ENCODE results near the gene CCT7. TPM values are rescaled to one million over a fixed set of nuclear protein-coding genes. Genes with fewer than 3 reads are reported as not detected.

Gene CCT7
- total RNA-seq, 1 donor from 2014 or later: 359 TPM

- no peak overlapping the region for H3K27ac Mint-ChIP-seq (ENCODE audit: unreplicated experiment)
- peaks cover 6% of the 10 kb centered on the region for H3K4me1 Mint-ChIP-seq (ENCODE audit: low read depth, unreplicated experiment)
- H3K27me3 Mint-ChIP-seq (ENCODE audit: low read depth, unreplicated experiment): peaks cover 38% of the 10 kb centered on the region
- Histone ChIP-seq H4K20me1 (ENCODE audit: insufficient read depth, low read length) (no peaks in the 10 kb centered on the region), H3K4me3 (ENCODE audit: insufficient read depth, low read depth, low read length) (no peak overlapping the region), H3K9me3 (ENCODE audit: insufficient read depth, low read depth, low read length) (no peaks in the 10 kb centered on the region), H3K27ac (ENCODE audit: low read depth, low read length) (no peak overlapping the region), H3K79me2 (ENCODE audit: insufficient read depth, low read length) (no peaks in the 10 kb centered on the region), H2AFZ (ENCODE audit: low read depth, low read length) (no peak overlapping the region), H3K4me1 (ENCODE audit: insufficient read depth, low read length) (no peaks in the 10 kb centered on the region), H3K9ac (ENCODE audit: low read length) (no peak overlapping the region), H3K27me3 (ENCODE audit: insufficient read depth, low read length) (peaks cover 22% of the 10 kb centered on the region), H3K4me2 (ENCODE audit: low read length) (no peak overlapping the region), H3K36me3 (ENCODE audit: insufficient read depth, low read length) (no peaks in the 10 kb centered on the region)
- DNase-seq (ENCODE audit: low read depth) (no peak), FAIRE-seq (no peak)
- TF ChIP-seq, protein P1, sequence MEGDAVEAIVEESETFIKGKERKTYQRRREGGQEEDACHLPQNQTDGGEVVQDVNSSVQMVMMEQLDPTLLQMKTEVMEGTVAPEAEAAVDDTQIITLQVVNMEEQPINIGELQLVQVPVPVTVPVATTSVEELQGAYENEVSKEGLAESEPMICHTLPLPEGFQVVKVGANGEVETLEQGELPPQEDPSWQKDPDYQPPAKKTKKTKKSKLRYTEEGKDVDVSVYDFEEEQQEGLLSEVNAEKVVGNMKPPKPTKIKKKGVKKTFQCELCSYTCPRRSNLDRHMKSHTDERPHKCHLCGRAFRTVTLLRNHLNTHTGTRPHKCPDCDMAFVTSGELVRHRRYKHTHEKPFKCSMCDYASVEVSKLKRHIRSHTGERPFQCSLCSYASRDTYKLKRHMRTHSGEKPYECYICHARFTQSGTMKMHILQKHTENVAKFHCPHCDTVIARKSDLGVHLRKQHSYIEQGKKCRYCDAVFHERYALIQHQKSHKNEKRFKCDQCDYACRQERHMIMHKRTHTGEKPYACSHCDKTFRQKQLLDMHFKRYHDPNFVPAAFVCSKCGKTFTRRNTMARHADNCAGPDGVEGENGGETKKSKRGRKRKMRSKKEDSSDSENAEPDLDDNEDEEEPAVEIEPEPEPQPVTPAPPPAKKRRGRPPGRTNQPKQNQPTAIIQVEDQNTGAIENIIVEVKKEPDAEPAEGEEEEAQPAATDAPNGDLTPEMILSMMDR (IDR thresholded peaks at IDR 0.05; ENCODE audit: insufficient read depth, low read depth, low read length): no peak
- TF ChIP-seq EZH2 (IDR thresholded peaks at IDR 0.05; ENCODE audit: insufficient read depth, low read length): no peak
- no peak overlapping the region for H3K4me3 Mint-ChIP-seq (ENCODE audit: unreplicated experiment)
- H3K9me3 Mint-ChIP-seq (ENCODE audit: unreplicated experiment): peaks cover 3% of the 10 kb centered on the region
- H3K36me3 Mint-ChIP-seq (ENCODE audit: low read depth, unreplicated experiment): no peaks in the 10 kb centered on the region
Measured at GRCh38 chr2:73301636-73302035, 67.5 kb downstream of the CCT7 start.

Other genes with a start within 250 kb of the CCT7 start
- gene SFXN5, start 162.6 kb upstream of the CCT7 start, total RNA-seq: 14.9 and 15.9 TPM in 2 replicates
- 56.0 and 70.5 TPM in 2 replicates for gene RAB11FIP5, start 121.4 kb upstream of the CCT7 start, total RNA-seq
- not detected in 2 replicates for gene NOTO, start 31.7 kb upstream of the CCT7 start, total RNA-seq
- gene SMYD5, start 20.1 kb upstream of the CCT7 start, total RNA-seq: 12.8 and 14.5 TPM in 2 replicates
- 13.1 and 16.7 TPM in 2 replicates for gene PRADC1, start 1.1 kb upstream of the CCT7 start, total RNA-seq
- 10.1 and 10.9 TPM in 2 replicates for gene FBXO41, start 50.2 kb downstream of the CCT7 start, total RNA-seq
- not detected in 2 replicates for gene EGR4, start 59.2 kb downstream of the CCT7 start, total RNA-seq
- 14.6 and 15.0 TPM in 2 replicates for gene ALMS1, start 151.5 kb downstream of the CCT7 start, total RNA-seq

Measured in astrocyte (in vitro differentiated cells and primary cell).